ENCODE data around the gene UQCRH. TPM values are rescaled to one million over a fixed set of nuclear protein-coding genes. Genes with fewer than 3 reads are reported as not detected.

The UQCRH gene
- total RNA-seq, 1 experiment from 2014 or later: 460 TPM

DNA sequence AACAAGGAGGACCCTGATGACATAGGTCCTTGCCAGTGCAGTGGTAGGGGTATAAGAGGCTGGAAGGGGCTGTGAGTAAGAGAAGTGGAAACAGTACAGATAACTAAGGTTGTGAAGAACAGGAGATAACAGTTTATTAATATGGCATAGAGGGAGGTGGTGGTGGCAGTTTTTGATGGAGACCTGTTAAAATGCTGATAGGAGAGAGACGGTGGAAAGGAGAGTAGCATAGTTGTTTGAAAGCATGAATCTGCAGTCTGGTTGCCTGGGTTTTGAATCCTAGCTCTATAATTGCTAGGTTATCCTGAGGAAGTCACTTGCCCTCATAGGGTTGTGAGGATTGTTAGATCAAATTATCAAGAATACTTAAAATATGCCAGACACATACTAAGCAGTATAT, 19.4 kb upstream of the UQCRH start:
- Mint-ChIP-seq H3K27me3 (ENCODE audit: unreplicated experiment) (no peaks in the 10 kb centered on the region), H3K4me1 (ENCODE audit: low read depth, unreplicated experiment) (no peaks in the 10 kb centered on the region), H3K36me3 (ENCODE audit: insufficient read depth, unreplicated experiment) (peaks cover 47% of the 10 kb centered on the region), H3K9me3 (ENCODE audit: low read depth, unreplicated experiment) (no peaks in the 10 kb centered on the region), H3K27ac (ENCODE audit: unreplicated experiment) (no peak overlapping the region), H3K4me3 (ENCODE audit: low read depth, unreplicated experiment) (no peak overlapping the region)
- CTCF ChIA-PET: interaction anchor here (0.5 kb wide), 1 partner anchor 12 kb away, joined by 4 read pairs; no protein-coding TSS in a partner anchor
- no TSS peak for BruUV-seq (replicated peaks)
- TF ChIP-seq, protein P1, sequence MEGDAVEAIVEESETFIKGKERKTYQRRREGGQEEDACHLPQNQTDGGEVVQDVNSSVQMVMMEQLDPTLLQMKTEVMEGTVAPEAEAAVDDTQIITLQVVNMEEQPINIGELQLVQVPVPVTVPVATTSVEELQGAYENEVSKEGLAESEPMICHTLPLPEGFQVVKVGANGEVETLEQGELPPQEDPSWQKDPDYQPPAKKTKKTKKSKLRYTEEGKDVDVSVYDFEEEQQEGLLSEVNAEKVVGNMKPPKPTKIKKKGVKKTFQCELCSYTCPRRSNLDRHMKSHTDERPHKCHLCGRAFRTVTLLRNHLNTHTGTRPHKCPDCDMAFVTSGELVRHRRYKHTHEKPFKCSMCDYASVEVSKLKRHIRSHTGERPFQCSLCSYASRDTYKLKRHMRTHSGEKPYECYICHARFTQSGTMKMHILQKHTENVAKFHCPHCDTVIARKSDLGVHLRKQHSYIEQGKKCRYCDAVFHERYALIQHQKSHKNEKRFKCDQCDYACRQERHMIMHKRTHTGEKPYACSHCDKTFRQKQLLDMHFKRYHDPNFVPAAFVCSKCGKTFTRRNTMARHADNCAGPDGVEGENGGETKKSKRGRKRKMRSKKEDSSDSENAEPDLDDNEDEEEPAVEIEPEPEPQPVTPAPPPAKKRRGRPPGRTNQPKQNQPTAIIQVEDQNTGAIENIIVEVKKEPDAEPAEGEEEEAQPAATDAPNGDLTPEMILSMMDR (IDR thresholded peaks at IDR 0.05; ENCODE audit: unreplicated experiment): no peak
- intact Hi-C loops (cut with micrococcal nuclease; ENCODE audit: unreplicated experiment): no loop called here
- DNase-seq: no peak

DNA sequence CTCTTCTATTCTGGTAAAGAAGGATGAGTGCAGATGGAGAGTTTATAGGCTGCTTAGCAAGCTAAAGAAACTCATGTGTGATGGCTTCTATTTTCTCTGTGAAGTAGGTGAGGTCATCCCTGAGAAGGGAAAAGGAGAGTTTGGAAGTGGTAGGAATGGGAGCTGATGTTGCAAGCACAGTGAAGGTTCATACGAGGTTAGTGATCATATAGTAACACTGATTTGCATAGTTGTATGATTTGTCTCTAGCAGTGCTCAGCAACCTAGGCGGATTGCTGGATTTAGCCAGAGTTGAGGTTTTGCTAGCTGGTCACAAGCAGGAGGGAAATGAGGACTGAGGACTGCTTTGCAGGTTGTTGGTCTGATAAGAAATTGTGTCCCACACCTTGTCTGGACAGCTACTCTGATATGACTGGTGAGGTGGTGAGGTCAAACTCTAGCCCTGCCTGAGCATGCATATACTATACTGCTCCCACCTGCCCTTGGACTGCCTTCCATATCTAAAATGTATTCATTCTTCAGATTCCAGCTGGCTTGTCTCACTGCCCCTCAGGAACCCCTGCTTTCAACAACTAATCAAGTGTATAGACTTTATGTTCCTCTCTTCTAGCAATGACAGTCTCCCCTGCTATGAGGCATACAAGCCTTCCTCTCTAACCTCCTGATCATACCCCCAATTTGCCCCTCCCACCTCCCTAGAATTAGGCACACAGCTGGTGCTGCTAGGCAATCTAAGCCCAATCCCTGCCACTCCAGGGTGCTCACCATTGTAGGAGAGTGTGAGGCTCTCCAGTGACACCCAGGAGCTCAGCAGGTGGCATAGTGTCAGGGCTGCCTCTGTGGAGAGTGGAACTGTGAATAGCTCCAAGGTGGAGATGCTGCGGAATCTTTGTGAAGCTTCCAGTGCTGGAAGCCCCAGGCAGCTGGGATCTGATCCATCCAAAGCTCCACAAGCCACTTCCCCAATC, 18.6 kb upstream of the UQCRH start:
- Mint-ChIP-seq H3K27ac (ENCODE audit: unreplicated experiment) (no peak overlapping the region), H3K9me3 (ENCODE audit: low read depth, unreplicated experiment) (no peaks in the 10 kb centered on the region), H3K27me3 (ENCODE audit: unreplicated experiment) (no peaks in the 10 kb centered on the region), H3K36me3 (ENCODE audit: insufficient read depth, unreplicated experiment) (peaks cover 55% of the 10 kb centered on the region), H3K4me1 (ENCODE audit: low read depth, unreplicated experiment) (no peaks in the 10 kb centered on the region), H3K4me3 (ENCODE audit: low read depth, unreplicated experiment) (no peak overlapping the region)
- TF ChIP-seq, protein P1 (IDR thresholded peaks at IDR 0.05; ENCODE audit: unreplicated experiment): no peak
- intact Hi-C loops (cut with micrococcal nuclease; ENCODE audit: unreplicated experiment): no loop called here
- no TSS peak for BruUV-seq (replicated peaks)
- CTCF ChIA-PET: interaction anchor here (1.3 kb wide), 1 partner anchor 7 kb away, joined by 3 read pairs; no protein-coding TSS in a partner anchor
- DNase-seq: no peak

DNA sequence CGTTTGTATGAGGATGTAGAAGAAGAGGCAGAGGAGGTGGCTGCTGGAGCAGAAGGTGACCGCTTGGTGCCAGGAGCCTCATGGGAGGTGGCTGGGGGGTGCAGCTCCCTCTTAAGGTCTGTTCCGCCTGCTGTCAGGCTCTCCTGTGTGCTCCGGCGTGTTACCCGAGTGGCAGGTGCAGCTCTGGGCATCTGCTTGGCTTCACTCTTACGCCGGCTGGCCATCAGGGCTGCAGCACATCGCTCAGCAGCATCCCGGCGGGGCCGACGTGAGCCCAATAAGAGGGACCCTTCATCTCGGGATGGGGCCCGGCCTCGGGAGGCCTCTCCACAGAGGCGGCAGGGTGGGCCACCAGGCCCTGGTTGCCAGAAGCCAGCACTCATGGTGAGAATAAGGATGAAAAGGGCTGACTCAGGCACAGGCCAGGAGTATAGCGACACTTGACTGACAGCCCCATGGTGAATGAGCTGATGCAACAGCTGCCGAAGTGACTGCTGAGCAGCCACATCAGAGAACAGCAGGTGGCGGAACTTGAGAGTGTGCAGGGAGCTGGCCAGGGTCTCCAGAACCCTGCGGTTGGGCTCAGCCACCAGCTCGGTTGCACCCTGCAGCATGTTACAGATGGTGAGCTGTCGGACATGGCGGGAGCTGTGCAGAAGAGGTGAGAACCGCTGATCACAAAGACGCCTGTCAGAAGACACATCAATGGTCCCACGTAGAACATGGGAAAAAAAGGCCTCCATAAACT, 17.6 kb upstream of the UQCRH start:
- CTCF ChIA-PET: interaction anchor here (1.3 kb wide), 1 partner anchor 8 kb away, joined by 3 read pairs; no protein-coding TSS in a partner anchor
- Mint-ChIP-seq H3K27ac (ENCODE audit: unreplicated experiment) (no peak overlapping the region), H3K4me3 (ENCODE audit: low read depth, unreplicated experiment) (no peak overlapping the region), H3K9me3 (ENCODE audit: low read depth, unreplicated experiment) (no peaks in the 10 kb centered on the region), H3K4me1 (ENCODE audit: low read depth, unreplicated experiment) (no peaks in the 10 kb centered on the region), H3K36me3 (ENCODE audit: insufficient read depth, unreplicated experiment) (peaks cover 53% of the 10 kb centered on the region), H3K27me3 (ENCODE audit: unreplicated experiment) (no peaks in the 10 kb centered on the region)
- no peak for DNase-seq
- no TSS peak for BruUV-seq (replicated peaks)
- intact Hi-C loops (cut with micrococcal nuclease; ENCODE audit: unreplicated experiment): no loop called here
- TF ChIP-seq, protein P1 (IDR thresholded peaks at IDR 0.05; ENCODE audit: unreplicated experiment): no peak

DNA sequence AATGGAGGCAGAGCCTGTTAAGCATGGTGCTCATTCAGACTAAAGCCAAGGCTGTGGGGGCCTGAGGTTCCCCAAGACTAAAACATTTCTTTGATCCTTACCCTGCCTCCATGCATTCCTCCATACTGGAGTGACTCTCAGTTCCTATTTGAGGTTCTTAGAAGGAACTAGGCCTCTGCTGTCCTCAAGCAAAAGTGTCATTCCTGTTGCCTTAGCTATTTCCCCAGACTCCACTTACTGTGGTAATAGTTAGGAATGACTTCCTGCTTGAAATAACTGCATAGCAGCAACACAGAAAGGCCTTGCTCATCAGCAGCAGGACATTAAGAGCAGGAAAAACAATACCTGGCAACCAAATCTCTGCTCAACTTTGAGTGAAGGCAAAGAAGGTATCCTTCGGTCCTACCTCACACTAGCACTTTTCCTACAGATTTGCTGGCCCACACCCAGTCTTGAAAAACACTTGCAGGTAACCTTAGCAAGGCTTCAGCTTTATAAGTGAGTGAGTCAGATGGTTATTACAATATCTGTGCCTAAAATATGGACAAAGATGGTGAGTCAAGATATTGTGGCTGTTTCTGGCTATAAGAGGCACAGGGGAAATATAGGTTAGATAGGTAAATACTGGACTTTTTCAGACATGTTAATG, 14.9 kb upstream of the UQCRH start:
- CTCF ChIA-PET: no interaction called here
- Mint-ChIP-seq H3K4me1 (ENCODE audit: low read depth, unreplicated experiment) (no peaks in the 10 kb centered on the region), H3K36me3 (ENCODE audit: insufficient read depth, unreplicated experiment) (peaks cover 43% of the 10 kb centered on the region), H3K4me3 (ENCODE audit: low read depth, unreplicated experiment) (no peak overlapping the region), H3K27ac (ENCODE audit: unreplicated experiment) (no peak overlapping the region), H3K27me3 (ENCODE audit: unreplicated experiment) (no peaks in the 10 kb centered on the region), H3K9me3 (ENCODE audit: low read depth, unreplicated experiment) (no peaks in the 10 kb centered on the region)
- TF ChIP-seq, protein P1 (IDR thresholded peaks at IDR 0.05; ENCODE audit: unreplicated experiment): no peak
- BruUV-seq (replicated peaks): no TSS peak
- intact Hi-C loops (cut with micrococcal nuclease; ENCODE audit: unreplicated experiment): no loop called here
- DNase-seq: no peak

Data from Calu3 (cell line).